Measurements from ENCODE around the gene LDLRAD3. TPM values are rescaled to one million over a fixed set of nuclear protein-coding genes. Genes with fewer than 3 reads are reported as not detected.

LDLRAD3 gene
- polyA plus RNA-seq, 1 of the 3 experiments (the other 2 are of a cell fraction), result 10.6 TPM

DNA sequence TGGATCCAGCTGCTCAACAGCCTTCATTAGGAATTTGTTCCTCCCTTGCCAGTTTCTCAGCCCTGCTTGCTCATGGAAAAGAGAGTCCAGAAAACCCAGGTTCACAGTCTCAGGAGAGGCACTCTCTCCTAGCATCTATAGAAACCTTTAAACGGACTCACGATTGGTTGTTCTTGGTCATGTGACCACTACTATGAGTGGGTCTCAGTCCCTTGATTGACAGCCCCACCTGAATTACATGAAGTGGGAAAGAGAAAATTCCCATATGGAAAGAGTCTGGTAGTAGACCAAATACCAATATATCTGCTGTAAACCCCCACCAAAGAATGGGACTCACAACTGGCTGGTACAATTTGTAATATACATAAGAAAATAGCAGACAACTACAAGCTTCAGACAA, 291.0 kb downstream of the LDLRAD3 start:
- ChIA-PET POLR2A (no interaction called here), CTCF (interaction anchor here (0.7 to 2.0 kb wide), 4 partner anchors 14 to 388 kb away, joined by 3 to 8 read pairs (median 4); no protein-coding TSS in a partner anchor)
- Histone ChIP-seq H3K9me3 (no peaks in the 10 kb centered on the region), H4K20me1 (ENCODE audit: insufficient read depth) (no peaks in the 10 kb centered on the region), H3K27me3 (ENCODE audit: insufficient read depth) (no peaks in the 10 kb centered on the region), H3K4me2 (no peak overlapping the region), H3K4me1 (ENCODE audit: control insufficient read depth in 1 of 2, insufficient read depth in 2 of 2, low read depth in 1 of 2, low read length in 1 of 2) (peaks cover 7 to 18% of the 10 kb centered on the region in 2 experiments; a peak in 3 of 4 replicates), H3K9me2 (no peaks in the 10 kb centered on the region), H3K9ac (no peak overlapping the region), H3K79me2 (ENCODE audit: insufficient read depth) (no peaks in the 10 kb centered on the region), H3F3A (replicated peaks; ENCODE audit: insufficient read depth) (peaks cover 17% of the 10 kb centered on the region), H2AFZ (ENCODE audit: low read depth) (no peak overlapping the region), H3K4me3 (ENCODE audit: low read depth in 2 of 2, low read length in 1 of 2) (no peak overlapping the region), H3K27ac (ENCODE audit: low read depth in 2 of 2, low read length in 1 of 2) (no peak overlapping the region), H3K36me3 (replicated peaks in 1 of 2; ENCODE audit: control insufficient read depth in 1 of 2, insufficient read depth in 2 of 2, low read length in 1 of 2) (no peaks in the 10 kb centered on the region)
- 90% methylated on average over 2 of the region's 2 CpGs for WGBS (ENCODE audit: low lambda C conversion rate)
- TF ChIP-seq TCF12 (IDR thresholded peaks at IDR 0.05), result no peak
- TF ChIP-seq TEAD4 (IDR thresholded peaks at IDR 0.05; ENCODE audit: borderline replicate concordance, insufficient read depth), result no peak
- TF ChIP-seq EP300 (IDR thresholded peaks at IDR 0.05; ENCODE audit: borderline replicate concordance in 1 of 2, low read depth in 1 of 2, low read length in 1 of 2), result no peak
- TF ChIP-seq MXI1 (IDR thresholded peaks at IDR 0.05; ENCODE audit: low read depth, low read length), result no peak
- no peak for TF ChIP-seq RCOR1 (IDR thresholded peaks at IDR 0.05; ENCODE audit: low read length)
- TF ChIP-seq FOSL2 (IDR thresholded peaks at IDR 0.05; ENCODE audit: borderline replicate concordance, low read depth), result no peak
- no peak for TF ChIP-seq YY1 (IDR thresholded peaks at IDR 0.05; ENCODE audit: low read depth)
- no peak for DNase-seq

DNA sequence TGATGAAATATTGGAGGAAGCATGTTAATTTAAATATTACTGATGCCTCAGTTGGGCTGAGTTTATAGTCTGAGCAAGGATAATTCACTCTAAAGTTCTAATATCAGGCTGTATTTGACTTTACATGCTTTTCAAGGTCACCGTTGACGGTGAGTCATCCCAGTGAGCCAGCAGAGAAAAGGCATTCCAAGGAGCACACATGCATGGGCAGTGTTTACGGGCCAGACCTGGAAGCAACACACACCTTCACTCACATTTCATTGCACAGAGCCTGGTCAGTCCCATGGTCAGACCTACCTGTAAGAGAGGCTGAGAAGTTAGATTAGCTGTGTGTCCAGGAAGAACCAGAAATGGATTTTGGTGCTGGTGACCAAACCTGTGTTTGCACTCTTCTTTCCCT, 291.9 kb downstream of the LDLRAD3 start:
- ChIA-PET CTCF (interaction anchor here (1.6 to 2.3 kb wide), 4 partner anchors 13 to 85 kb away, joined by 3 to 8 read pairs (median 5); no protein-coding TSS in a partner anchor), POLR2A (no interaction called here)
- H3K27me3 ChIP-seq (ENCODE audit: insufficient read depth), result no peaks in the 10 kb centered on the region
- no peaks in the 10 kb centered on the region for H3K79me2 ChIP-seq (ENCODE audit: insufficient read depth)
- no peaks in the 10 kb centered on the region for H3K36me3 ChIP-seq (replicated peaks in 1 of 2; ENCODE audit: control insufficient read depth in 1 of 2, insufficient read depth in 2 of 2, low read length in 1 of 2)
- peaks cover 16% of the 10 kb centered on the region for H3F3A ChIP-seq (replicated peaks; ENCODE audit: insufficient read depth)
- no peak overlapping the region for H3K27ac ChIP-seq (ENCODE audit: low read depth in 2 of 2, low read length in 1 of 2)
- H3K4me2 ChIP-seq, result no peak overlapping the region
- H3K9ac ChIP-seq, result no peak overlapping the region
- no peak for DNase-seq
- WGBS (ENCODE audit: low lambda C conversion rate), result 100% methylated on average over 3 of the region's 3 CpGs
- no peaks in the 10 kb centered on the region for H4K20me1 ChIP-seq (ENCODE audit: insufficient read depth)
- no peaks in the 10 kb centered on the region for H3K9me2 ChIP-seq
- no peak overlapping the region for H3K4me3 ChIP-seq (ENCODE audit: low read depth in 2 of 2, low read length in 1 of 2)
- no peaks in the 10 kb centered on the region for H3K9me3 ChIP-seq
- no peak overlapping the region for H2AFZ ChIP-seq (ENCODE audit: low read depth)
- H3K4me1 ChIP-seq (ENCODE audit: control insufficient read depth in 1 of 2, insufficient read depth in 2 of 2, low read depth in 1 of 2, low read length in 1 of 2), result peaks cover 7 to 9% of the 10 kb centered on the region in 2 experiments; a peak in 3 of 4 replicates
- TF ChIP-seq JUND (IDR thresholded peaks at IDR 0.05) (peak; percentile 40), RAD21 (IDR thresholded peaks at IDR 0.05; ENCODE audit: low read length) (no peak), TCF12 (IDR thresholded peaks at IDR 0.05) (no peak), GABPA (IDR thresholded peaks at IDR 0.05; ENCODE audit: low read depth) (no peak), EZH2phosphoT487 (IDR thresholded peaks at IDR 0.05; ENCODE audit: borderline replicate concordance, low read depth) (no peak), FOSL2 (IDR thresholded peaks at IDR 0.05; ENCODE audit: borderline replicate concordance, low read depth) (peak; percentile 19; the same call in 1 of the 2 replicates)
- TF ChIP-seq, protein P1, sequence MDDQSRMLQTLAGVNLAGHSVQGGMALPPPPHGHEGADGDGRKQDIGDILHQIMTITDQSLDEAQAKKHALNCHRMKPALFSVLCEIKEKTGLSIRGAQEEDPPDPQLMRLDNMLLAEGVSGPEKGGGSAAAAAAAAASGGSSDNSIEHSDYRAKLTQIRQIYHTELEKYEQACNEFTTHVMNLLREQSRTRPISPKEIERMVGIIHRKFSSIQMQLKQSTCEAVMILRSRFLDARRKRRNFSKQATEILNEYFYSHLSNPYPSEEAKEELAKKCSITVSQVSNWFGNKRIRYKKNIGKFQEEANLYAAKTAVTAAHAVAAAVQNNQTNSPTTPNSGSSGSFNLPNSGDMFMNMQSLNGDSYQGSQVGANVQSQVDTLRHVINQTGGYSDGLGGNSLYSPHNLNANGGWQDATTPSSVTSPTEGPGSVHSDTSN (IDR thresholded peaks at IDR 0.05), result no peak

DNA sequence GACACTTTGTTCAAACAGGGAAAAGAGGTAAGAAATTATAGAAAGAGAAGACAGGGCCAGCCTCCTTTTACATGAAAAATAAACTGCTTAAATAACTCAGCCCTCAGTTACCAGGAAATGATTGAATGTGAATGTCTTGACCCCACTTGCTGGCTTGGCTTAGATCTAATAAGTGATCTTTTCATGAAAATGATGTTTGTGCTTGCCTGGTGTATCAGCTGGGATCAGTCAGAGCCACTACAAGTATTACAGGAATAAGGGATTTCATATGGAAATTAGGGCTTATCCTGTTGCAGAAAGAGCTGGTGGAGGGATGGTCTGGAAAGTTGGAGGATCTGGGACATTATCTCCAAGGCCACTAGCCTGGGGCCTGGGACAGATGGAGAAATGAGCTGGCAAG, 293.5 kb downstream of the LDLRAD3 start:
- Histone ChIP-seq H3K36me3 (replicated peaks in 1 of 2; ENCODE audit: control insufficient read depth in 1 of 2, insufficient read depth in 2 of 2, low read length in 1 of 2) (no peaks in the 10 kb centered on the region), H3K27ac (ENCODE audit: low read depth in 2 of 2, low read length in 1 of 2) (no peak overlapping the region), H3K9me2 (no peaks in the 10 kb centered on the region), H3K4me3 (ENCODE audit: low read depth in 2 of 2, low read length in 1 of 2) (no peak overlapping the region), H2AFZ (ENCODE audit: low read depth) (no peak overlapping the region), H3K9ac (no peak overlapping the region), H3K27me3 (ENCODE audit: insufficient read depth) (no peaks in the 10 kb centered on the region), H3K4me1 (ENCODE audit: control insufficient read depth in 1 of 2, insufficient read depth in 2 of 2, low read depth in 1 of 2, low read length in 1 of 2) (peaks cover 0 to 4% of the 10 kb centered on the region in 2 experiments; a peak in 1 of 4 replicates), H3K79me2 (ENCODE audit: insufficient read depth) (no peaks in the 10 kb centered on the region), H3F3A (replicated peaks; ENCODE audit: insufficient read depth) (no peaks in the 10 kb centered on the region), H4K20me1 (ENCODE audit: insufficient read depth) (no peaks in the 10 kb centered on the region), H3K4me2 (no peak overlapping the region), H3K9me3 (no peaks in the 10 kb centered on the region)
- no peak for DNase-seq
- ChIA-PET CTCF (interaction anchor here (1.3 to 2.3 kb wide), 3 partner anchors 16 to 416 kb away, joined by 4 to 7 read pairs (median 5); no protein-coding TSS in a partner anchor), POLR2A (no interaction called here)
- TF ChIP-seq TCF12 (IDR thresholded peaks at IDR 0.05) (no peak), CHD2 (IDR thresholded peaks at IDR 0.05; ENCODE audit: low read length, partially characterized antibody) (no peak), SMC3 (IDR thresholded peaks at IDR 0.05; ENCODE audit: low read depth, low read length) (no peak), MEF2A (IDR thresholded peaks at IDR 0.05; ENCODE audit: borderline replicate concordance, low read depth) (no peak), TAF1 (IDR thresholded peaks at IDR 0.05; ENCODE audit: borderline replicate concordance, low read depth, low read length) (no peak), JUND (IDR thresholded peaks at IDR 0.05) (no peak), FOXM1 (IDR thresholded peaks at IDR 0.05; ENCODE audit: low read depth) (no peak), RFX5 (IDR thresholded peaks at IDR 0.05; ENCODE audit: low read length) (no peak), EP300 (IDR thresholded peaks at IDR 0.05; ENCODE audit: borderline replicate concordance in 1 of 2, low read depth in 1 of 2, low read length in 1 of 2) (no peak)
- TF ChIP-seq, protein P2, sequence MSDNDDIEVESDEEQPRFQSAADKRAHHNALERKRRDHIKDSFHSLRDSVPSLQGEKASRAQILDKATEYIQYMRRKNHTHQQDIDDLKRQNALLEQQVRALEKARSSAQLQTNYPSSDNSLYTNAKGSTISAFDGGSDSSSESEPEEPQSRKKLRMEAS (IDR thresholded peaks at IDR 0.05; ENCODE audit: low read depth), result no peak
- TF ChIP-seq, protein P3, sequence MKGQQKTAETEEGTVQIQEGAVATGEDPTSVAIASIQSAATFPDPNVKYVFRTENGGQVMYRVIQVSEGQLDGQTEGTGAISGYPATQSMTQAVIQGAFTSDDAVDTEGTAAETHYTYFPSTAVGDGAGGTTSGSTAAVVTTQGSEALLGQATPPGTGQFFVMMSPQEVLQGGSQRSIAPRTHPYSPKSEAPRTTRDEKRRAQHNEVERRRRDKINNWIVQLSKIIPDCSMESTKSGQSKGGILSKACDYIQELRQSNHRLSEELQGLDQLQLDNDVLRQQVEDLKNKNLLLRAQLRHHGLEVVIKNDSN (IDR thresholded peaks at IDR 0.05; ENCODE audit: borderline replicate concordance, low read depth), result no peak
- TF ChIP-seq, protein P4, sequence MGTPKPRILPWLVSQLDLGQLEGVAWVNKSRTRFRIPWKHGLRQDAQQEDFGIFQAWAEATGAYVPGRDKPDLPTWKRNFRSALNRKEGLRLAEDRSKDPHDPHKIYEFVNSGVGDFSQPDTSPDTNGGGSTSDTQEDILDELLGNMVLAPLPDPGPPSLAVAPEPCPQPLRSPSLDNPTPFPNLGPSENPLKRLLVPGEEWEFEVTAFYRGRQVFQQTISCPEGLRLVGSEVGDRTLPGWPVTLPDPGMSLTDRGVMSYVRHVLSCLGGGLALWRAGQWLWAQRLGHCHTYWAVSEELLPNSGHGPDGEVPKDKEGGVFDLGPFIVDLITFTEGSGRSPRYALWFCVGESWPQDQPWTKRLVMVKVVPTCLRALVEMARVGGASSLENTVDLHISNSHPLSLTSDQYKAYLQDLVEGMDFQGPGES (IDR thresholded peaks at IDR 0.05; ENCODE audit: low read depth, low read length), result no peak

Data from SK-N-SH (cell line).